ENCODE results near the gene ENG. TPM values are rescaled to one million over a fixed set of nuclear protein-coding genes. Genes with fewer than 3 reads are reported as not detected.
A peak's percentile ranks its signal among the peaks of the same experiment; 100 is the strongest.

ENG gene
- polyA plus RNA-seq, 3 donors = 15.7 to 26.0 (median 17.9) TPM

GRCh38 chr9:127768698-127769097 lies 85.8 kb downstream of the ENG start:
- H3K9ac ChIP-seq (ENCODE audit: insufficient read depth, low read length, poor library complexity, severe bottlenecking) = no peak overlapping the region
- H3K4me3 ChIP-seq (replicated peaks in 1 of 3; ENCODE audit: low read depth in 2 of 3, low read length in 3 of 3) = no peak overlapping the region
- H3K27ac ChIP-seq (ENCODE audit: low read depth in 1 of 2, low read length in 2 of 2) = peak overlapping the region in 1 of 2 donors; percentile 61
- Mint-ChIP-seq H3K27ac (peak overlapping the region in 6 of 7 donors; percentile 31 to 88 (median 76)), H3K36me3 (peaks cover 65 to 86% of the 10 kb centered on the region in 2 donors), H3K9me3 (no peaks in the 10 kb centered on the region), H3K4me1 (peaks cover 88% of the 10 kb centered on the region), H3K4me3 (no peak overlapping the region), H3K27me3 (ENCODE audit: low read depth in 3 of 3) (peaks cover 0 to 3% (median 0%) of the 10 kb centered on the region in 3 donors)
- H3K27me3 ChIP-seq (ENCODE audit: control insufficient read depth in 2 of 2, insufficient read depth in 2 of 2, low read length in 2 of 2) = no peaks in the 10 kb centered on the region
- no peak for DNase-seq
- H3K4me1 ChIP-seq (ENCODE audit: control insufficient read depth in 1 of 2, insufficient read depth in 2 of 2, low read length in 2 of 2) = peaks cover 54 to 78% of the 10 kb centered on the region in 2 donors
- H3K9me3 ChIP-seq (replicated peaks in 1 of 2; ENCODE audit: control insufficient read depth in 1 of 2, insufficient read depth in 1 of 2, low read length in 2 of 2) = no peaks in the 10 kb centered on the region
- H3K79me2 ChIP-seq (ENCODE audit: insufficient read depth, low read length) = peaks cover 98% of the 10 kb centered on the region
- H3K36me3 ChIP-seq (replicated peaks in 1 of 2; ENCODE audit: control insufficient read depth in 1 of 2, insufficient read depth in 2 of 2, low read length in 2 of 2) = peaks cover 61 to 88% of the 10 kb centered on the region in 2 donors
- no peak overlapping the region for H2AFZ ChIP-seq (ENCODE audit: insufficient read depth, low read depth, low read length, poor library complexity, severe bottlenecking)
- H4K20me1 ChIP-seq (ENCODE audit: insufficient read depth, low read length) = peaks cover 99% of the 10 kb centered on the region
- intact Hi-C loops (cut with micrococcal nuclease) = no loop called here
- WGBS (ENCODE audit: insufficient coverage) = 42% methylated on average over 7 of the region's 8 CpGs
- H3K4me2 ChIP-seq (replicated peaks; ENCODE audit: extremely low read depth, low read length, poor library complexity, severe bottlenecking) = no peak overlapping the region
- no peak for TF ChIP-seq CTCF (IDR thresholded peaks at IDR 0.05)

- H3K4me1 Mint-ChIP-seq = peaks cover 88% of the 10 kb centered on the region
- peaks cover 59 to 80% of the 10 kb centered on the region in 2 donors for H3K36me3 ChIP-seq (replicated peaks in 1 of 2; ENCODE audit: control insufficient read depth in 1 of 2, insufficient read depth in 2 of 2, low read length in 2 of 2)
- peaks cover 53 to 78% of the 10 kb centered on the region in 2 donors for H3K4me1 ChIP-seq (ENCODE audit: control insufficient read depth in 1 of 2, insufficient read depth in 2 of 2, low read length in 2 of 2)
- no peak overlapping the region for H3K4me3 ChIP-seq (replicated peaks in 1 of 3; ENCODE audit: low read depth in 2 of 3, low read length in 3 of 3)
- peaks cover 66 to 86% of the 10 kb centered on the region in 2 donors for H3K36me3 Mint-ChIP-seq
- H3K9ac ChIP-seq (ENCODE audit: insufficient read depth, low read length, poor library complexity, severe bottlenecking) = peak overlapping the region; percentile 17
- no peak for TF ChIP-seq CTCF (IDR thresholded peaks at IDR 0.05)
- intact Hi-C loops (cut with micrococcal nuclease) = no loop called here
- 78% methylated on average over 11 of the region's 13 CpGs for WGBS (ENCODE audit: insufficient coverage)
- no peaks in the 10 kb centered on the region for H3K9me3 Mint-ChIP-seq
- no peak overlapping the region for H2AFZ ChIP-seq (ENCODE audit: insufficient read depth, low read depth, low read length, poor library complexity, severe bottlenecking)
- H4K20me1 ChIP-seq (ENCODE audit: insufficient read depth, low read length) = peaks cover 99% of the 10 kb centered on the region
- H3K4me2 ChIP-seq (replicated peaks; ENCODE audit: extremely low read depth, low read length, poor library complexity, severe bottlenecking) = peak overlapping the region; percentile 11
- peak overlapping the region in 1 of 2 donors; percentile 61 for H3K27ac ChIP-seq (ENCODE audit: low read depth in 1 of 2, low read length in 2 of 2)
- no peak overlapping the region for H3K4me3 Mint-ChIP-seq
- H3K9me3 ChIP-seq (replicated peaks in 1 of 2; ENCODE audit: control insufficient read depth in 1 of 2, insufficient read depth in 1 of 2, low read length in 2 of 2) = no peaks in the 10 kb centered on the region
- peaks cover 98% of the 10 kb centered on the region for H3K79me2 ChIP-seq (ENCODE audit: insufficient read depth, low read length)
- H3K27me3 Mint-ChIP-seq (ENCODE audit: low read depth in 3 of 3) = peaks cover 0 to 1% (median 0%) of the 10 kb centered on the region in 3 donors
- DNase-seq = no peak
- H3K27ac Mint-ChIP-seq = peak overlapping the region in 4 of 7 donors; percentile 31 to 85 (median 71)
- no peaks in the 10 kb centered on the region for H3K27me3 ChIP-seq (ENCODE audit: control insufficient read depth in 2 of 2, insufficient read depth in 2 of 2, low read length in 2 of 2)
Measured at GRCh38 chr9:127767909-127768331, 86.5 kb downstream of the ENG start.

All from CD14-positive monocyte (primary cell).